ENCODE data around the gene TM2D1. TPM values are rescaled to one million over a fixed set of nuclear protein-coding genes. Genes with fewer than 3 reads are reported as not detected.
"Not testable (repeated sequence)": the region's sequence is repeated elsewhere in the genome, so short reads cannot be mapped to it uniquely, and the experiment has no call there.

Gene TM2D1
- total and polyA plus RNA-seq, 4 donors: 13.7 to 33.4 (median 25.7) TPM

DNA sequence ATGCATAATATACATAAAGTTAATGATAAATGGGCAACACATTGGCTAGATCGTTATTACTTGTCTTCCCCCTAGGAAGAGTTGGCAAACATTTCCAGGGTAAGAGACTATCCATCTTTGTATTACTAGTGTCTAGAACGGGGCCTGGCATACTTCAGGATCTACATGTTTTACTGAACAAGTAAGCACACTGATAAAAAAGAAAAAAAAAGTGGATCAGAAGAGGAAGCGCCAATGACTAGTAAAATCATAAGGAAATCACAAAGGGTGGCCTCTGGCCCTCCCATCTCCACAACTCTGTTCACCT, 482 bp downstream of the TM2D1 start:
- H3K9me3 ChIP-seq (ENCODE audit: control insufficient read depth in 4 of 4, low read length in 3 of 4): no peaks in the 10 kb centered on the region
- H3K27ac ChIP-seq (ENCODE audit: low read depth in 1 of 2, low read length in 2 of 2): peak overlapping the region; percentile 88 to 92
- H3K4me1 ChIP-seq (ENCODE audit: control insufficient read depth in 4 of 4, insufficient read depth in 4 of 4, low read length in 3 of 4): peaks cover under 1 to 19% (median 10%) of the 10 kb centered on the region in 4 donors
- H3K4me3 ChIP-seq (ENCODE audit: low read depth in 1 of 3, low read length in 3 of 3): peak overlapping the region; percentile 92 to 98 (median 96)
- no peak for DNase-seq (ENCODE audit: low spot score)
- H3K36me3 ChIP-seq (ENCODE audit: control insufficient read depth in 4 of 4, insufficient read depth in 3 of 4, low read depth in 1 of 4, low read length in 3 of 4): no peaks in the 10 kb centered on the region
- H3K9ac ChIP-seq (ENCODE audit: low read depth in 1 of 2, low read length in 2 of 2): peak overlapping the region; percentile 97 to 98
- TF ChIP-seq TAF1 (conservative IDR thresholded peaks at IDR 0.05) (no peak), HNF4G (IDR thresholded peaks at IDR 0.05) (no peak), JUND (IDR thresholded peaks at IDR 0.05) (no peak), HNF4A (conservative IDR thresholded peaks at IDR 0.05) (no peak), EGR1 (IDR thresholded peaks at IDR 0.05; ENCODE audit: low read depth in 2 of 2) (no peak), GABPA (IDR thresholded peaks at IDR 0.05 in 1 of 2, conservative IDR thresholded peaks at IDR 0.05 in 1 of 2) (no peak), RXRA (IDR thresholded peaks at IDR 0.05) (no peak)
- TF ChIP-seq, protein P1, sequence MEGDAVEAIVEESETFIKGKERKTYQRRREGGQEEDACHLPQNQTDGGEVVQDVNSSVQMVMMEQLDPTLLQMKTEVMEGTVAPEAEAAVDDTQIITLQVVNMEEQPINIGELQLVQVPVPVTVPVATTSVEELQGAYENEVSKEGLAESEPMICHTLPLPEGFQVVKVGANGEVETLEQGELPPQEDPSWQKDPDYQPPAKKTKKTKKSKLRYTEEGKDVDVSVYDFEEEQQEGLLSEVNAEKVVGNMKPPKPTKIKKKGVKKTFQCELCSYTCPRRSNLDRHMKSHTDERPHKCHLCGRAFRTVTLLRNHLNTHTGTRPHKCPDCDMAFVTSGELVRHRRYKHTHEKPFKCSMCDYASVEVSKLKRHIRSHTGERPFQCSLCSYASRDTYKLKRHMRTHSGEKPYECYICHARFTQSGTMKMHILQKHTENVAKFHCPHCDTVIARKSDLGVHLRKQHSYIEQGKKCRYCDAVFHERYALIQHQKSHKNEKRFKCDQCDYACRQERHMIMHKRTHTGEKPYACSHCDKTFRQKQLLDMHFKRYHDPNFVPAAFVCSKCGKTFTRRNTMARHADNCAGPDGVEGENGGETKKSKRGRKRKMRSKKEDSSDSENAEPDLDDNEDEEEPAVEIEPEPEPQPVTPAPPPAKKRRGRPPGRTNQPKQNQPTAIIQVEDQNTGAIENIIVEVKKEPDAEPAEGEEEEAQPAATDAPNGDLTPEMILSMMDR (IDR thresholded peaks at IDR 0.05; ENCODE audit: low read depth, low read length, missing input control): no peak
- TF ChIP-seq, protein P2, sequence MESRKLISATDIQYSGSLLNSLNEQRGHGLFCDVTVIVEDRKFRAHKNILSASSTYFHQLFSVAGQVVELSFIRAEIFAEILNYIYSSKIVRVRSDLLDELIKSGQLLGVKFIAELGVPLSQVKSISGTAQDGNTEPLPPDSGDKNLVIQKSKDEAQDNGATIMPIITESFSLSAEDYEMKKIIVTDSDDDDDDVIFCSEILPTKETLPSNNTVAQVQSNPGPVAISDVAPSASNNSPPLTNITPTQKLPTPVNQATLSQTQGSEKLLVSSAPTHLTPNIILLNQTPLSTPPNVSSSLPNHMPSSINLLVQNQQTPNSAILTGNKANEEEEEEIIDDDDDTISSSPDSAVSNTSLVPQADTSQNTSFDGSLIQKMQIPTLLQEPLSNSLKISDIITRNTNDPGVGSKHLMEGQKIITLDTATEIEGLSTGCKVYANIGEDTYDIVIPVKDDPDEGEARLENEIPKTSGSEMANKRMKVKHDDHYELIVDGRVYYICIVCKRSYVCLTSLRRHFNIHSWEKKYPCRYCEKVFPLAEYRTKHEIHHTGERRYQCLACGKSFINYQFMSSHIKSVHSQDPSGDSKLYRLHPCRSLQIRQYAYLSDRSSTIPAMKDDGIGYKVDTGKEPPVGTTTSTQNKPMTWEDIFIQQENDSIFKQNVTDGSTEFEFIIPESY (IDR thresholded peaks at IDR 0.05): no peak
- TF ChIP-seq, protein P3, sequence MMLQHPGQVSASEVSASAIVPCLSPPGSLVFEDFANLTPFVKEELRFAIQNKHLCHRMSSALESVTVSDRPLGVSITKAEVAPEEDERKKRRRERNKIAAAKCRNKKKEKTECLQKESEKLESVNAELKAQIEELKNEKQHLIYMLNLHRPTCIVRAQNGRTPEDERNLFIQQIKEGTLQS (IDR thresholded peaks at IDR 0.05): no peak
- no peaks in the 10 kb centered on the region for H3K27me3 ChIP-seq (ENCODE audit: control insufficient read depth in 4 of 4, insufficient read depth in 4 of 4, low read length in 3 of 4)
- WGBS: under 1% methylated on average over 3 of the region's 3 CpGs

DNA sequence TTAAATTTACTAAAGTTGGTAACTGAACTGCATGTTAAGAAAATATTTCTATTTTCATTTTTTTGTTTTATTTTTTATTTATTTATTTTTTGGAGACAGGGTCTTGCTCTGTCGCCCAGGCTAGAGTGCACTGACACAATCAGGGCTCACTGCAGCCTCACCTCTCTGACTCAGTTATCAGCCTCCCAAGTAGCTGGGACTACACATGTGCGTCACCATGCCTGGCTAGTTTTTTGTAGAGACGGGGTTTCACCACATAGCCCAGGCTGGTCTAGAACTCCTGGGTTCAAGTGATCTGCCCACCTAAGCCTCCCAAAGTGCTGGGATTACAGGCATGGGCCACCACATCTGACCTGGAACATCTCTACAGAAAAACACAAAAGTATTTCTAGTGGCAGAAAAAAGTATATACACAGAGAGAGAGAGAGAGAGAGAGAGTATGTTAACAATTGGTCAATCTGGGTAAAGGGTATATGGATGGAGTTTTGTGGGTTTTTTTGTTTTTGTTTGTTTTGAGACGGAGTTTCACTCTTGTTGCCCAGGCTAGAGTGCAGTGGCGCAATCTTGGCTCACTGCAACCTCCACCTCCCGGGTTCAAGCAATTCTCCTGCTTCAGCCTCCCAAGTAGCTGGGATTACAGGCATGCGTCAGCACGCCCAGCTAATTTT, 5.8 kb downstream of the TM2D1 start:
- H3K36me3 ChIP-seq (ENCODE audit: control insufficient read depth in 4 of 4, insufficient read depth in 3 of 4, low read depth in 1 of 4, low read length in 3 of 4); H3K27me3 ChIP-seq (ENCODE audit: control insufficient read depth in 4 of 4, insufficient read depth in 4 of 4, low read length in 3 of 4); DNase-seq (ENCODE audit: low spot score); H3K9ac ChIP-seq (ENCODE audit: low read depth in 1 of 2, low read length in 2 of 2); H3K9me3 ChIP-seq (ENCODE audit: control insufficient read depth in 4 of 4, low read length in 3 of 4); H3K4me3 ChIP-seq (ENCODE audit: low read depth in 1 of 3, low read length in 3 of 3); H3K27ac ChIP-seq (ENCODE audit: low read depth in 1 of 2, low read length in 2 of 2): not testable (repeated sequence)
- peaks cover 3 to 11% (median 6%) of the 10 kb centered on the region in 4 donors for H3K4me1 ChIP-seq (ENCODE audit: control insufficient read depth in 4 of 4, insufficient read depth in 4 of 4, low read length in 3 of 4)
- 81% methylated on average over 8 of the region's 8 CpGs for WGBS

DNA sequence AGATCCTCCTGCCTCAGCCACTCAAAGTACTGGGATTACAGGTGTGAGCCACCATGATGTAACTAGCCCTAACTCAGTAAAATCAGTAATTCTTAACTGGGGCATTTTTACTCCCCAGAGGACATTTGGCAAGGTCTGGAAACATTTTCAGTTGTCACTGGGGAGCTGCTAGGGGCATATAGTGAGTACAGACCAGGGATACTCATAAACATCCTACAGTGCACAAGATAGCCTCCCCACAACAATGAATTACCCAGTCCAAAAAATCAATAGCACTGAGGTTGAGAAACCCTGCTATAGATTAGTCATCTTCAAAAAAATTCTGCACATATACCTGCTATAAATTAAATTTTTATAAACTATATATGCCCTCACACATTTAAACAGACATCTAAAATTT, 13.0 kb downstream of the TM2D1 start:
- peaks cover 0 to 9% (median 3%) of the 10 kb centered on the region in 4 donors for H3K36me3 ChIP-seq (ENCODE audit: control insufficient read depth in 4 of 4, insufficient read depth in 3 of 4, low read depth in 1 of 4, low read length in 3 of 4)

DNA sequence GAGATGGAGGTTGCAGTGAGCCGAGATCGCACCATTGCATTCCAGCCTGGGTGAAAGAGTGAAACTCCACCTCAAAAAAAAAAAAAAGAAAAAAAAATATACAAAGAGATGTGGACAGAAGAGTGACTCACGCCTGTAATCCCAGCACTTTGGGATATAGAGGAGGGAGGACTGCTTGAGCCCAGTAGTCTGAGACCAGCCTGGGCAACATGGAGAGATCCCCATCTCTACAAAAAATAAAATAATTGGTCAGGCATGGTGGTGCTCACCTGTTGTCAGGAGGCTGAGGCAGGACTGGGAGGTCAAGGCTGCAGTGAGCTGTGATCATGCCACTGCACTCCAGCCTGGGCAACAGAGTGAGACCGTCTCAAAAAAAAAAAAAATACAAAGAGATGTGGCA, 13.7 kb downstream of the TM2D1 start:
- not testable (repeated sequence) for H3K9ac ChIP-seq (ENCODE audit: low read depth in 1 of 2, low read length in 2 of 2); H3K27me3 ChIP-seq (ENCODE audit: control insufficient read depth in 4 of 4, insufficient read depth in 4 of 4, low read length in 3 of 4); H3K27ac ChIP-seq (ENCODE audit: low read depth in 1 of 2, low read length in 2 of 2); H3K36me3 ChIP-seq (ENCODE audit: control insufficient read depth in 4 of 4, insufficient read depth in 3 of 4, low read depth in 1 of 4, low read length in 3 of 4); H3K9me3 ChIP-seq (ENCODE audit: control insufficient read depth in 4 of 4, low read length in 3 of 4); H3K4me1 ChIP-seq (ENCODE audit: control insufficient read depth in 4 of 4, insufficient read depth in 4 of 4, low read length in 3 of 4); DNase-seq (ENCODE audit: low spot score); H3K4me3 ChIP-seq (ENCODE audit: low read depth in 1 of 3, low read length in 3 of 3)
- WGBS: 94% methylated on average over 4 of the region's 4 CpGs

More for the DNA sequence above, 13.0 kb downstream of the TM2D1 start:
- no peak for TF ChIP-seq HNF4G (IDR thresholded peaks at IDR 0.05)
- TF ChIP-seq, protein P3 (IDR thresholded peaks at IDR 0.05): no peak
- DNase-seq (ENCODE audit: low spot score): no peak
- no peak overlapping the region for H3K27ac ChIP-seq (ENCODE audit: low read depth in 1 of 2, low read length in 2 of 2)
- no peak overlapping the region for H3K9ac ChIP-seq (ENCODE audit: low read depth in 1 of 2, low read length in 2 of 2)
- no peaks in the 10 kb centered on the region for H3K27me3 ChIP-seq (ENCODE audit: control insufficient read depth in 4 of 4, insufficient read depth in 4 of 4, low read length in 3 of 4)
- no peaks in the 10 kb centered on the region for H3K9me3 ChIP-seq (ENCODE audit: control insufficient read depth in 4 of 4, low read length in 3 of 4)
- H3K4me1 ChIP-seq (ENCODE audit: control insufficient read depth in 4 of 4, insufficient read depth in 4 of 4, low read length in 3 of 4): peaks cover 0 to 5% (median 4%) of the 10 kb centered on the region in 4 donors
- no peak overlapping the region for H3K4me3 ChIP-seq (ENCODE audit: low read depth in 1 of 3, low read length in 3 of 3)

Measured in liver (tissue), 9 donors.